Adrenal gland (tissue), 5 donors: ENCODE measurements around the gene NFATC1.

ENCODE experiments used
- CTCF ChIP-seq, 6 experiments: fragments of 450-650 bp in 4 of 6; fragments of 200-600 bp in 2 of 6; sonication (generic) in 1 of 6; IDR thresholded peaks; 1 replicate in 5 of 6; 2 replicates in 1 of 6; pipeline versions ENCODE4 v1.5.1 to v1.8.0; 2016 to 2021; ENCODE audit warnings: antibody characterized with exemption in 6 of 6, mild to moderate bottlenecking in 2 of 6, moderate library complexity in 1 of 6
- POLR2A ChIP-seq, 2 donors: fragments of 450-650 bp; IDR thresholded peaks; one replicate each; pipeline ENCODE4 v1.6.1; 2017; ENCODE audit warnings: antibody characterized with exemption in 2 of 2, mild to moderate bottlenecking in 2 of 2, moderate library complexity in 1 of 2
- donor health status: DM: no; HTN: no; CAD: no.

GRCh38 chr18:79367989-79368388, 27.7 kb upstream of the NFATC1 start:
- TF ChIP-seq CTCF (IDR thresholded peaks at IDR 0.05): no peak
- no peak for TF ChIP-seq POLR2A (IDR thresholded peaks at IDR 0.05)
